K562 (cell line): Measurements from ENCODE around the gene PCNX4. TPM values are rescaled to one million over a fixed set of nuclear protein-coding genes. Genes with fewer than 3 reads are reported as not detected.

Experiments used
- ATAC-seq: fragments of 200-7000 bp; cut with Tn5 transposase; 3 replicates; pipeline ENCODE4 v1.9.1; 2020; ENCODE audit warnings: moderate library complexity
- BruUV-seq: library from RNA; stranded (reverse); fragments of 400-500 nt; replicated peaks from 2 replicates; lab custom pipeline; 2021; lab: Mats Ljungman, UMichigan
- CTCF ChIA-PET: fragments of 300-600 bp; formaldehyde crosslinking; extraction: SDS; loops from one replicate; lab custom pipeline; 2021; ENCODE audit warnings: low intra/inter-chr PET ratio; lab: Yijun Ruan, JAX
- POLR2A ChIA-PET: fragments of 300-600, 350-650 bp; sonication (Branson Sonifier 250); formaldehyde crosslinking; extraction: SDS; loops from one replicate; lab custom pipeline; 2021; ENCODE audit warnings: antibody characterized with exemption, inconsistent platforms; lab: Yijun Ruan, JAX
- DNase-seq, 4 experiments: peaks; one replicate each; pipeline versions ENCODE4 v3.0.0 to v3.0.0-alpha.2; 2011 to 2018; ENCODE audit warnings: low spot score in 3 of 4, mixed read lengths in 3 of 4; ENCODE audit errors: extremely low read depth in 1 of 4
- FAIRE-seq: peaks from 2 replicates; lab custom pipeline; 2011; peaks lifted over from hg19 to GRCh38; lab: Jason Lieb, UNC
- H2AFZ ChIP-seq: 2 replicates; pipeline ENCODE4 v1.6.0; 2011; ENCODE audit warnings: low read depth, low read length, control low read depth, inconsistent platforms
- H3K27ac ChIP-seq: fragments of 200-600 bp; 3 replicates; pipeline ENCODE4 v1.8.0; 2011; ENCODE audit warnings: low read depth, mild to moderate bottlenecking, control low read depth, inconsistent platforms, low read length, moderate library complexity, mixed read lengths; ENCODE audit errors: extremely low read depth
- H3K27me3 ChIP-seq, 2 experiments: fragments of 300-600 bp in 1 of 2; 2 replicates in 1 of 2; 3 replicates in 1 of 2; pipeline versions ENCODE4 v1.6.0 to v1.8.0; 2011; ENCODE audit warnings: inconsistent platforms in 2 of 2, low read length in 2 of 2, mild to moderate bottlenecking in 1 of 2, mixed read lengths in 1 of 2, moderate library complexity in 1 of 2; ENCODE audit not compliant: control insufficient read depth in 2 of 2, insufficient read depth in 2 of 2
- H3K36me3 ChIP-seq: fragments of 300-600 bp; 3 replicates; pipeline ENCODE4 v1.8.0; 2011; ENCODE audit warnings: mild to moderate bottlenecking, low read length, inconsistent platforms; ENCODE audit not compliant: control insufficient read depth, insufficient read depth
- H3K4me1 ChIP-seq, 2 experiments: fragments of 200-600 bp in 1 of 2; replicated peaks in 1 of 2; 2 replicates in 1 of 2; 3 replicates in 1 of 2; pipeline versions ENCODE4 v1.5.1 to v1.8.0; 2011; ENCODE audit warnings: inconsistent platforms in 2 of 2, low read length in 2 of 2, mild to moderate bottlenecking in 1 of 2, mixed read lengths in 1 of 2, moderate library complexity in 1 of 2; ENCODE audit not compliant: control insufficient read depth in 2 of 2, insufficient read depth in 2 of 2
- H3K4me2 ChIP-seq: 2 replicates; pipeline ENCODE4 v1.6.1; 2011; ENCODE audit warnings: low read length, control low read depth, inconsistent platforms, mixed read lengths; ENCODE audit not compliant: insufficient read depth
- H3K4me3 ChIP-seq: fragments of 200-600 bp; sonication (generic), shearing (Covaris generic); 2 replicates; pipeline ENCODE4 v1.5.1; 2016; ENCODE audit warnings: control low read depth, inconsistent platforms
- H3K79me2 ChIP-seq: fragments of 200-600 bp; 3 replicates; pipeline ENCODE4 v1.8.0; 2011; ENCODE audit warnings: low read length, inconsistent platforms; ENCODE audit not compliant: control insufficient read depth, insufficient read depth
- H3K9ac ChIP-seq, 2 experiments: 2 replicates each; pipeline versions ENCODE4 v1.6.0 to v1.6.1; 2011; ENCODE audit warnings: low read depth in 2 of 2, low read length in 2 of 2, control low read depth in 1 of 2, inconsistent platforms in 1 of 2, mild to moderate bottlenecking in 1 of 2, mixed read lengths in 1 of 2; ENCODE audit not compliant: insufficient read depth in 1 of 2
- H3K9me1 ChIP-seq: one replicate; pipeline ENCODE4 v1.6.0; 2011; ENCODE audit warnings: inconsistent platforms, mild to moderate bottlenecking, low read length, moderate library complexity; ENCODE audit not compliant: control insufficient read depth, insufficient read depth
- H3K9me3 ChIP-seq: replicated peaks from 2 replicates; pipeline ENCODE4 v1.5.1; 2011; ENCODE audit warnings: low read depth, low read length, inconsistent platforms; ENCODE audit not compliant: control insufficient read depth, insufficient read depth
- H4K20me1 ChIP-seq: replicated peaks from 2 replicates; pipeline ENCODE4 v1.6.1; 2011; ENCODE audit warnings: low read length, inconsistent platforms, mixed read lengths; ENCODE audit not compliant: control insufficient read depth, insufficient read depth
- NUFIP1 ChIP-seq: fragments of 450-650 bp; IDR thresholded peaks from 2 replicates; pipeline ENCODE4 v1.6.1; 2018; ENCODE audit not compliant: partially characterized antibody
- TBP ChIP-seq: optimal IDR thresholded peaks from 2 replicates; pipeline ENCODE3; 2011; ENCODE audit warnings: low read depth, low read length, improper control_type of control experiment
- ZNF79 ChIP-seq: fragments of 250-450 bp; sonication (Bioruptor Pico); IDR thresholded peaks from 2 replicates; pipeline ENCODE4 v1.4.0; 2020; ENCODE audit warnings: low read depth, mild to moderate bottlenecking, moderate library complexity
- WGBS: fragments of 100-300 bp; shearing (Covaris generic); methylation state at CpG from one replicate; pipeline ENCODE4 v1.1.6; 2016; ENCODE audit warnings: low coverage, mixed read lengths; ENCODE audit not compliant: insufficient coverage; ENCODE audit errors: missing lambda C conversion rate; 5-methylcytosine and 5-hydroxymethylcytosine counted together
- in situ Hi-C: fragments of 300-500 bp; cut with MboI; formaldehyde crosslinking; loops from 4 replicates; pipeline ENCODE4 v1.15.0; 2018; ENCODE audit warnings: inconsistent platforms, mixed read lengths
- intact Hi-C: fragments of 100-400 bp; cut with micrococcal nuclease; formaldehyde crosslinking; loops from 2 replicates; pipeline ENCODE4 v1.14.2; 2022
- polyA plus RNA-seq, 8 experiments: library from polyadenylated mRNA; depleted of rRNA in 4 of 8; stranded (reverse) in 5 of 8; unstranded in 3 of 8; fragments of >200 nt; fragmentation: Nextera tagmentation in 2 of 8; fragmentation: Illumina TruSeq in 1 of 8; extraction: Ambion mirVana in 2 of 8; extraction: Trizol in 1 of 8; gene quantifications; 2 replicates each; pipeline versions ENCODE4 v1.2.1 to v1.2.3, GENCODE V29; 2011 to 2014; ENCODE audit warnings: inconsistent platforms in 1 of 8, missing spikeins in 1 of 8
- total RNA-seq, 7 experiments: library from RNA; depleted of rRNA in 6 of 7; stranded (reverse); fragments of >200 nt in 6 of 7; fragmentation: Illumina TruSeq in 2 of 7; extraction: Trizol in 2 of 7; gene quantifications; 2 replicates each; pipeline versions ENCODE4 v1.2.1 to v1.2.3, GENCODE V29; 2011 to 2021; ENCODE audit warnings: low replicate concordance in 1 of 7

The PCNX4 gene
- total and polyA plus RNA-seq, 9 of the 15 experiments (the other 6 are each of a cell fraction or from before 2014, with no cell fraction given), result 10.0 to 41.2 (median 22.4) TPM

DNA sequence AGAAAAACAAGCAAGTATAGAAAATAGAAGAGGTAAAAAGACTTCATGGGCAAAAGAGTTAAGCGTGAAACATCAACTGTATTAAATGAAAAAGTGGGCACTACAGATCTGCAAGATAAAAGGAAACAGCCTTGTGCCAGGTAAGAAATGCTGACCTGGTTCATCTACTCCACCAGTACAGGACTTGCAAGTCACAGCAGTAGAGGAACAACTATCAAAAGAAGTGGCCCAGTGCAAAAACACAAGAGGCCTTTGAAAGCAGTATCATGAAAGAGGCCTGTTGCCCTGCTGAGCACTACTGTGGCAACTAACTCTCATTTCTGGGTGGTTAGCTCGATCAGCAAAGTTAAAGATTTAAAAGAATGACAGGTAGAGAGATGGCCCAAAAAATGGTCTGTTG is 62.9 kb downstream of the PCNX4 start:
- ChIA-PET CTCF (no interaction called here), POLR2A (no interaction called here)
- intact Hi-C loops (no loop called here), in situ Hi-C loops (no loop called here)
- Histone ChIP-seq H3K36me3 (peaks cover 6% of the 10 kb centered on the region; the same call in 1 of the 3 replicates), H3K4me3 (no peak overlapping the region), H3K27ac (no peak overlapping the region), H3K4me2 (no peak overlapping the region), H3K4me1 (no peaks in the 10 kb centered on the region), H3K9me1 (no peaks in the 10 kb centered on the region), H4K20me1 (no peaks in the 10 kb centered on the region), H3K9me3 (no peaks in the 10 kb centered on the region), H2AFZ (no peak overlapping the region), H3K9ac (no peak overlapping the region), H3K27me3 (no peaks in the 10 kb centered on the region), H3K79me2 (no peaks in the 10 kb centered on the region)
- DNase-seq (no peak), ATAC-seq (no peak), FAIRE-seq (no peak)
- no peak for TF ChIP-seq ZNF79
- 66% methylated on average over 2 of the region's 2 CpGs for WGBS
- no TSS peak for BruUV-seq

DNA sequence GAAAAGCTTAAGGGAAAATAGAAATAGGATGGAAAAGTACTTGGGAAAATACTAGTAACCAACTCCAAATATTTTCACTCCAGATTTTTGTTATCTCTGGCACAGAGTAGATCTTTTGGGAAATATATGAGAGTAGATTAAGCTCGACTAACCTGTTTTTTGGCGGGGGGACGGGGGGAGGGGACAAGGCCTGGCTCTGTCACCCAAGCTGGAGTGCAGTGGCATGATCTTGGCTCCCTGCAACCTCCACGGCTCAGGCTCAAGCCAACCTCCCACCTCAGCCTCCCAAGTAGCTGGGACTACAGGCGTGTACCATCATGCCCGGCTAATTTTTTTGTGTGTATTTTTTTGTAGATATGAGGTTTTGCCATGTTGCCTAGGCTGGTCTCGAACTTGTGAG is 68.7 kb downstream of the PCNX4 start:
- no peak for ATAC-seq
- in situ Hi-C loops, result loop anchor here (10.0 kb wide), 2 partner anchors 96 to 196 kb away; no protein-coding TSS in a partner anchor

More for the DNA sequence above, 68.7 kb downstream of the PCNX4 start:
- Histone ChIP-seq H3K9ac (no peak overlapping the region), H2AFZ (no peak overlapping the region), H3K9me1 (no peaks in the 10 kb centered on the region), H3K27ac (no peak overlapping the region), H4K20me1 (no peaks in the 10 kb centered on the region), H3K4me2 (no peak overlapping the region), H3K4me3 (no peak overlapping the region), H3K36me3 (no peaks in the 10 kb centered on the region), H3K27me3 (no peaks in the 10 kb centered on the region), H3K79me2 (peaks cover 5% of the 10 kb centered on the region), H3K9me3 (no peaks in the 10 kb centered on the region), H3K4me1 (peaks cover 0 to 8% of the 10 kb centered on the region in 2 experiments; a peak in 1 of 5 replicates)
- no peak for TF ChIP-seq TBP
- TF ChIP-seq NUFIP1, result no peak
- ChIA-PET CTCF (no interaction called here), POLR2A (no interaction called here)
- DNase-seq (no peak), FAIRE-seq (no peak)
- BruUV-seq, result no TSS peak
- WGBS, result 69% methylated on average over 5 of the region's 7 CpGs
- intact Hi-C loops, result no loop called here
